ENCODE results near the gene MCL1.

MCL1 gene

GRCh38 chr1:150579945-150580642 is 684 bp upstream of the MCL1 start:
- TF ChIP-seq CTCF (IDR thresholded peaks at IDR 0.05), result no peak

- no peak for TF ChIP-seq CTCF (IDR thresholded peaks at IDR 0.05)
These were observed 919 bp downstream of the MCL1 start for GRCh38 chr1:150578272-150579109.

GRCh38 chr1:150577557-150578271 is 1.7 kb downstream of the MCL1 start:
- TF ChIP-seq CTCF (IDR thresholded peaks at IDR 0.05), result no peak

GRCh38 chr1:150576794-150577556 is 2.4 kb downstream of the MCL1 start:
- no peak for TF ChIP-seq CTCF (IDR thresholded peaks at IDR 0.05)

- no peak for TF ChIP-seq CTCF (IDR thresholded peaks at IDR 0.05)
These were observed 3.1 kb downstream of the MCL1 start for GRCh38 chr1:150576367-150576711.

GRCh38 chr1:150575518-150576366 is 3.7 kb downstream of the MCL1 start:
- TF ChIP-seq CTCF (IDR thresholded peaks at IDR 0.05), result no peak
